GM19099 (cell line): ENCODE results near the gene KIF15.

ENCODE experiments used
- POLR2A ChIP-seq: IDR thresholded peaks from 3 replicates; pipeline ENCODE4 v1.6.1; 2011; ENCODE audit warnings: low read depth; ENCODE audit not compliant: insufficient read length; ENCODE audit errors: extremely low read depth

The KIF15 gene

GRCh38 chr3:44887101-44887500 is 125.5 kb downstream of the KIF15 start:
- no peak for TF ChIP-seq POLR2A

GRCh38 chr3:44890258-44890657 is 128.7 kb downstream of the KIF15 start:
- no peak for TF ChIP-seq POLR2A

- no peak for TF ChIP-seq POLR2A
Measured at GRCh38 chr3:44890852-44891251, 129.3 kb downstream of the KIF15 start.

- TF ChIP-seq POLR2A: no peak
Measured at GRCh38 chr3:44892689-44893088, 131.1 kb downstream of the KIF15 start.

- no peak for TF ChIP-seq POLR2A
Measured at GRCh38 chr3:44893097-44893496, 131.5 kb downstream of the KIF15 start.

- TF ChIP-seq POLR2A: no peak
Measured at GRCh38 chr3:44894485-44894884, 132.9 kb downstream of the KIF15 start.

- TF ChIP-seq POLR2A: no peak
Measured at GRCh38 chr3:44896440-44896839, 134.8 kb downstream of the KIF15 start.

GRCh38 chr3:44899683-44900367 is 138.2 kb downstream of the KIF15 start:
- no peak for TF ChIP-seq POLR2A

- no peak for TF ChIP-seq POLR2A
Measured at GRCh38 chr3:44902628-44903027, 141.0 kb downstream of the KIF15 start.
